Cardiac septum (tissue), 1 donor: Measurements from ENCODE around the gene DIP2C. TPM values are rescaled to one million over a fixed set of nuclear protein-coding genes. Genes with fewer than 3 reads are reported as not detected.
A peak's percentile ranks its signal among the peaks of the same experiment; 100 is the strongest.
"Not testable (repeated sequence)": the region's sequence is repeated elsewhere in the genome, so short reads cannot be mapped to it uniquely, and the experiment has no call there.

Experiments
- DNase-seq: peaks from one replicate; pipeline ENCODE4 v3.0.0-alpha.2; 2020; ENCODE audit warnings: low spot score
- intact Hi-C: fragments of 100-400 bp; cut with DNase I; formaldehyde crosslinking; loops from one replicate; pipeline ENCODE4 v1.14.0; 2022
- total RNA-seq: library from RNA; stranded (reverse); fragmentation: NEBNext Ultra II Directional; extraction: Animal tissue kit (Norgen Biotek cat#: 25700); gene quantifications from one replicate; pipeline ENCODE4 v1.2.1, GENCODE V29; 2021
- donor health status: DM: no; HTN: no; CAD: no.

DIP2C gene
- total RNA-seq, 1 donor from 2014 or later, result 28.8 TPM

DNA sequence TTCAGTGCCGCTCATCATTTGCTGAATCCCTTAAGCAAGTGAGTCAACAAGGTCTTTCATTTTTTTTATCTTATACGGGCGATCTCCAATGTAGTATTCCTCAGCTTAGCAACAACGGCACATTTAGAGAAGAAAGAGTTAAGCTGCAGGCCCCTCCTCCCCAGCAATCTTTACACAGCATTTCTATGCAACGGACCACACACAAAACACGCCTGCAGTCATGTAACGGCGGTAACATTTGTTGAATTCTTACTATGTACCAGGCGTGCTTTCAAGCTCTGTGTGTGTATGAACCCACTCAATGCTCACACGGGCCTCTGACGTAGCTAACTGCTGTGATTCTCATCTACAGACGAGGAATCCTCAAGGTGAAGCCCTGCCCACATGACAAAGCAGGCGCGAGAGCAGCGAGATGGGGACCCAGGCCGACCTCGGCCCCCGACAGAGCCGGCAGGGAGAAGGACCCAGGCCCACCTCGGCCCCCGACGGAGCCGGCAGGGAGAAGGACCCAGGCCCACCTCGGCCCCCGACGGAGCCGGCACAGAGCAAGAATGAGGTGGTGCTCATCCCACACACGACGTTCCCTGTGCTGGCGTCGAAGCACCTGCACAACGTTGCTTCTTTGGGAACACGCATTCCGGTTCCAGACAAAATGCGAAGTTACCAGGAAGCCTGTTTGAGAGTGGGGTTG, 313.5 kb downstream of the DIP2C start:
- intact Hi-C loops, result no loop called here
- peak; percentile 36 for DNase-seq

DNA sequence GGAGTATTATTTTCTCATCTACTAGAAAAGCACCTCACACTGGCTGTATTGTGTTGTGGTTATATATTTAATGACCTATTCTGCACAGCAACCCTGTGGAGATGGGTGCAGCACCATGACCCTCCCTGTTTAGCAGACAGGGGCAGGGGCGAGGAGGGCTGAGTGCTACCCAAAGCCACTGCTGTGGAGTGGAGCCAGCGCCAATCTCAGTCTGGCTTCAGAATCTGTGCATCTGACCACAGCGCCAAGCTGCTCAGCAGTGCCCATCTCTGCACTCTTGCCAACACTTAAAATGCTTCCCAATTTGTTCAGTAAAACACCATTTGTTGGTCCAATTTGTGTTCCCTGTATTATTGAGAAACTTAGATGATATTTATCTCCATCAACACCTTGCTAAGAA, 315.1 kb downstream of the DIP2C start:
- intact Hi-C loops, result no loop called here
- no peak for DNase-seq

DNA sequence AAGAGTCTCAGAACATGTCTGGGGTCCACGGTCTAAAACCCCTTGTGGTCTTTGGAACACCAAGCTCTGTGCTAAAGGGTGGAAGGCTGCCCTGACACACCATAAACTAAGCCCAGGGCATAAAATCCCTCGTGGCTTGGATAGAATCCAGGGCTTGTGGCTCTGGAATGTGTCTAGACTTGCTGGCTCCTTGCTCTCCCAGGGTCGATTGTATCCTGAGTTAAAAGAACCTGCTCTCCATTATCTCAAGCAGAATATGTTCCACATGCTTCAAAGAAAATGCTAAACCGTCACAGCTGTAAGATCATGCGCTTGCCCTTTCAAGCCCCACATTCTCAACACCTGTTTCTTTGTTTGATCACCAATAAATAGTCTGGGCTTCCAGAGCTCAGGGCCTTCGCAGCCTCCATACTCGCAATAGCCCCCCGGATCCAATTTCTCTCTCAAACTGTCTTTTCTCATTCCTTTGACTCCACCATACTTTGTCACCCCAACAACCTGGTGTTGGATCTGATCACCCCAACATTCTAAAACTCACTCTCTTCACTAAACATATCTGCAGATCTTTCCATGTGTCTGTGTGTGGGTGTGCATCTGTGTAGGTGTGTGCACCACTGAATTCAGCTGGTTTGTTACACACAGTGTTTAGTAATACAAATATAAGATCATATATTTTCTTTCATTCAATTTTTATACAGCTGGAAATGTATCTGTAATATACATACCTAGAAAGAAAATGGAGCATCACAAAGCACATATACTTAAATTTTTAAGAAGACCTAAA, 315.8 kb downstream of the DIP2C start:
- intact Hi-C loops, result no loop called here
- DNase-seq, result no peak

DNA sequence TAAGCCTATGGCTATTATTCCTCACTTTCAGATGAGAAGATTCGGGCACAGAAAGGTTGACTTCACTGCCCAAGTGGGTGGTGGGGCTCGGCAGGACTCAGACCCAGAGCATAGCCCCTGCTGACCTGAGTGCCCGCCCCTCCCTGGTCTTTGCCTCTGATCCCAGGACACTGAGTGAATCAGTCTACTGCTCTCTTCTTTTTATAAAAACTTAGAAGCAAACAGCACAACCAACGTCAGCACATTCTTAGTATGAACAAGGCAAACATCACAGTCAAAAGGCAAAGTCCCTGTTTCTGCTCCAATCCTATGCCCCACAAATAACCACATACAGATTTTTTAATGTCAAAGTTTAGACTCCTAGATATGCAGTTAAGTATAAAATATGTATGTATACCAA, 316.5 kb downstream of the DIP2C start:
- DNase-seq, result no peak
- intact Hi-C loops, result no loop called here

DNA sequence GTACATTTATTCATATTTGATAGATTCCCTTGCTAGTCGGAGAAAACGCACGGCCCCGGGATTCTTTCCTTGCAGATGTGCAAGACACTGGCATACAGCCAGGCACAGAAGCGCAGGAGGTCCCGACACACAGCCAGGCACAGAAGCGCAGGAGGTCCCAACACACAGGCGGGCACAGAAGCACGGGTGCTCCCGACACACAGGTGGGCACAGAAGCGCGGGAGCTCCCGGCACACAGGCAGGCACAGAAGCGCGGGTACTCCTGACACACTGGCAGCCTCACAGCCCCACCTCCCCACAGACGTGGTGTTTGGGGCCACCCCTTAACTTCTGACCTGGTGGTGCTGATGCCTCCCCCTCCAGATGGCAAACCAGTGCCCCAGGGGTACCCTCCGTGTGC, 316.9 kb downstream of the DIP2C start:
- intact Hi-C loops, result no loop called here
- DNase-seq, result no peak

DNA sequence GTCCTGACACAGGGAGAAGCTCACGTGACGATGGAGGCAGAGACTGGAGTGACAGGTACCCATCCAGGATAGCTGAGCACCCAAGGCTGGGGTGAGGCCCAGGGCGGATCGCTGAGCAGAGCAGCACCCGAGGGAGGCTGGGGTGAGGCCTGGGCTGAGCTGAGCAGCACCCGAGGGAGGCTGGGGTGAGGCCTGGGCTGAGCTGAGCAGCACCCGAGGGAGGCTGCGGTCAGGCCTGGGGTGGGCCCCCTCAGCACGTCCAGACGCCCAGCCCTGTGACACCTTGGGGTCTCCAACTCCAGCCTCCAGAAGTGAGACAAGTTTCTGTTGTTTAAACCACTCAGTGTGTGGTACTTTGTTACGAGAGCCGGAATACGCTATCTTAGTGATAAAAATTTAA, 318.0 kb downstream of the DIP2C start:
- intact Hi-C loops, result no loop called here
- no peak for DNase-seq

DNA sequence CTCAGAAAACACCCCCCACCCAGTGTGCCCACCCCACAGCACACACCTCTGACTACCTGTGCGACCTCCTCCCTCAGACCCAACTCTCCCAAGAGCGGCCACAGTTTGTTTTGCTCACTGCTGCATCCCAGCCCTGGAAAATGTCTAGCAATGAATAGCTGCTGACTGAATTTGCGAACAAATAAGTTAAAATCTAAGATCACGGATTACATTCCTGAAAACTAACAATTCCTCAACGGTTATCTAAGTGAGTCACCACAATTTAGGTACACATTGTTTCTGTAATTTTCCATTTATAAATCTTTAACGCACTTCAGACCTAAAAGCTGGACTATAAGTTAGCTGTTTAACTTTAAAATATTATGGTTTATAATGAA, 319.0 kb downstream of the DIP2C start:
- intact Hi-C loops, result no loop called here
- no peak for DNase-seq

DNA sequence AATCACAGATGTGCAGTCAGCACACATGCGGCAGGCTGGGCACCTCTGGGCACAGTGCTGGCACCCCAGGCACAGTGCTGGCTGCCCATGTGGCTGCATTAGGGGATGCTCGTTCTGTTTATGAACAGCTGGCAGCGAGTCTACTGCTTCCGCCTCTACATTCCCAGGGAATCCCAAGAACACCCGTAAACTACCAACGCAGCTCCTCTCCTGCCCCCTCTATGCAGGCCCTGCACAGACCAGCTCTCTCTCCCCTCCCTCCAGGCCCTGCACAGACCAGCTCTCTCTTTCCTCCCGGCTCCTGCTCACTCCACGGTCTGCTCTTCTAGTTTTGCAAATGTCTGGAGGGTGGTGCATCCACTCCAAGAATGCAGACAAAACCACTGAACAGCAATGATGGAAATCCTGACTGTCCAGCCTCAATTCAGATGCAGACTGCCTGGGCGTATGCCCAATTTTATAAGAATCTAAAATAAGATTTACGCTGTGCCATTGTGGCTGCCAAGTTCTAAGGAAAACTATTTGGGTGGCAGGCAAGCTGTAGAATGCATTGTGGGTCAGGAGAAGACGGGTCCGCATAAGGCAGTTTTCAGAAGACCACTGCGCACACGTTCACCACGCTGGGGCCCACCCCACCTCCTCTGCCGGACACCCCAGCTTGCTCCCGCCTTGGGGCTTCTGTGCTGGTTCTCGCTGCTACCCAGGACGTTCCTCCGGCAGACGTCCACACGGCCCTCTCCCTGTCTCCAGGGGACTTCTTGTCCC, 319.6 kb downstream of the DIP2C start:
- DNase-seq, result no peak
- intact Hi-C loops, result no loop called here

DNA sequence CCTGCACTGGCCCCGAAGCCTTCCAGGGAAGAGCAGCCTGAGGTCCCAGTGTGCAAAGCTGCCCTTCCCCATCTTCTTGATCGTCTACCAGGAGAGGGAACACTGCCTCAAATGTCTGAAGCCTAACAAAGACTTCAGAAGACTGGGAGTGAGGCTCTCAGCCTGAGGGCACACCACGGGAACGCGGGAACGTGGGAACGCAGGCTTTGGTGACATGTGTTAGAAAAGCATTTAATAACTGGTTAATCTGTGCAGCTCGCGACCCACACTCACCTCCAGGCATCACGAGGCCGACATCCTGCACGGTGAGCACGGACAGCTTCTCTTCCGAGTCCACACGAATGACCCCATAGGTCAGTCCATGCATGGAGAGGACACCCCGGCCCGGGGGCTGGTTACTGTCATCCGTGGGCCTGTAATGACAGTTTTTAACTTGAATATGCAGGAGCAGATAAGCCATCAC, 320.2 kb downstream of the DIP2C start:
- no peak for DNase-seq
- intact Hi-C loops, result no loop called here

DNA sequence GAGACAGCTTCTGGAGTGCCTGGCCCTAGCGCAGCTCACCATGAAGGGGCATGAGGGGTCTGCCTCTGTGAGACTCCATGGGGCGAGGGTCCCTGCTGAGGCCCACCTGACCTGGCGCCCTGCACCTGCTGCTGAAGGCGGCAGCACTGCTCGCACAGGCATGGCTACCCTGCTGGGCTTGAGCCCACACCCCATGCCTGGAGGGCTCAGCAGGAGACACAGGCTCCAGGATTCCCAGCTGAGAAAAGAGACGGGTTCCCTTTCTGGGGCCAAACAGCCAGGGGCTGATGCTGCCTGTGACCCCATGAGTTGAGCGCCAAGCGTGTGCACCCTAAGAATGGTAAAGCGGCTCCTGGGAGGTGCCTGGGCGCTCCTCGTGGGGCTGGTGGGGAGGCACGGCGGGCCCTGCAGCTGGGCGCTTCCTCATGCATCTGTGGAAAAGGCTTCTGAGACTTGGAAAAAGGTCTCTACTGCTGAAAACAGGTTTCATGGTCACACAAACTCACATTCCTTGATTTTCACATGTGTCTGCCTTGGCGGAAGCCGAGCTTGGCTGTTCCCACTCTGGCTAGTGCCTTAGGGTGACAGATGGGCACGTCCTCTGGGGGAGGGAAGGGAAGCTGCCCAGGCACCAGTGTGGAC, 320.8 kb downstream of the DIP2C start:
- no peak for DNase-seq
- intact Hi-C loops, result no loop called here

DNA sequence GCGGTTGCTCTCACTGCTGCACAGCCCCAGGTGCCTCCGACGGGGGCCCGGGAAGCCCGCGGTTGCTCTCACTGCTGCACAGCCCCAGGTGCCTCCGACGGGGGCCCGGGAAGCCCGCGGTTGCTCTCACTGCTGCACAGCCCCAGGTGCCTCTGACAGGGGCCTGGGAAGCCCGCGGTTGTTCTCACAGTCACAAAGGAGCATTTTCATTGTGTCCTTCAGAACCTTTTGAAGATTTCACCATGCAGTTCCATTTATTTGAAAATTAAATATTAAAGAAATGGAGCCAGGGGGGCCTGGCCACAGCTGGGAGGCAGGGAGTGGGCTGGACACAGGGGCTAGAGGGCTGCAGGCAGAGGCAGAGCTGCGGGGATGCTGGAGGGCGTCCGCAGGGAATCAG, 321.4 kb downstream of the DIP2C start:
- DNase-seq, intact Hi-C loops: not testable (repeated sequence)

DNA sequence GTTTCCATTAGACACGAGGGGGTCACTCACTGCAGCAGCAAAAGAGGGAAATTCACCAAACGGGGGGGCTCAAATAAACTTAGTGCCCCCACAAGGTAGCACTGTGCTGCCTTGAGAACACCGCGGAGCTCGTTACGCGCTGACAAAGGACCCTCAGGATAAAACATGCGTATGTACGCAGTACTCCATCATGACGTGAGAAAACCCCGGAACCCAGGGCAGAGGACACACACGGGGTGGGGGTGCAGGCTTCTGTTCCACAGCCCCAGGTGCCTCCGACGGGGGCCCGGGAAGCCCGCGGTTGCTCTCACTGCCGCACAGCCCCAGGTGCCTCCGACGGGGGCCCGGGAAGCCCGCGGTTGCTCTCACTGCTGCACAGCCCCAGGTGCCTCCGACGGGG, 321.8 kb downstream of the DIP2C start:
- DNase-seq, result no peak
- intact Hi-C loops, result no loop called here

DNA sequence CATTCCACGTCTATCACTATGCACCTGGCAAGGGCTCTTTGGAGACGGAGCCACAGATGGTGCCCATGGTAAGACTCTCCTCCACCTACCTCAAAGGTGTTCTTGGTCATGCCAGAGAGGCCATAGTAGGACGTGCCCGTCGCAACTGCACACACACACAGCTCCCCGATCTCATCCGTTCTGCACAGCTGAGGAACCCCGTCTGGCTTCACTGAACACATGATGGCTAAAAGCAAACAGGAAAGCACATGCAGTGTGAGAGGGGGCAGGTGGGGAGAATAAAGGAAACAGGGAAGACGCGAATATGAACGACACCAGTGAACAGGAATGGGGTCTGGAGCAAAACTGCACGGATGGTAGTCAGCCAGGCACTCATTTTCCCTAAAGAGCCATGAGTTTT, 323.3 kb downstream of the DIP2C start:
- intact Hi-C loops, result no loop called here
- DNase-seq, result no peak

DNA sequence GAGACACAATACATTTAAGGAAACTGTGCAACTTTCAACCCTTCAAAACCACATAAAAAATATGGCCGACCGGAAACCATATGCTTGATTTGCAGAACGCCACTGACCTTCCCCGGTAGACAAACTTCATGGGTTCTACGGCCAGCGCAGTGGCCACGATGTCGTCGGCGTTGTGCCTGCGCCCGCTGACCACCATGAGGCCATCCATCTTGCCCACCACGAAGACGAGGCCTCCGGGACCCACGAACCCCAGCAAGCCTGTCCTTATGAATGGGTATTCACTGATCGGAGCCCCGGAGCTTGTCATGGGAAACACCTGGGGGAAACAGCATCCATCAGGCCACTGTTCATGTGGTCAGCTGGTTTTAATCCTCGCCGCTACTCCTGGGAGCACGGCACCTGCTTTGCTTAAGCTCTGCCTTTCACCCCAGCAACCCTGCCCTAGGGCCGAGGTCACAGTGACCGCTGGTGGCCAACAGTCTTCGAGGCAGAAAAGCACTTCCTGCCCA, 325.1 kb downstream of the DIP2C start:
- no peak for DNase-seq
- intact Hi-C loops, result no loop called here

DNA sequence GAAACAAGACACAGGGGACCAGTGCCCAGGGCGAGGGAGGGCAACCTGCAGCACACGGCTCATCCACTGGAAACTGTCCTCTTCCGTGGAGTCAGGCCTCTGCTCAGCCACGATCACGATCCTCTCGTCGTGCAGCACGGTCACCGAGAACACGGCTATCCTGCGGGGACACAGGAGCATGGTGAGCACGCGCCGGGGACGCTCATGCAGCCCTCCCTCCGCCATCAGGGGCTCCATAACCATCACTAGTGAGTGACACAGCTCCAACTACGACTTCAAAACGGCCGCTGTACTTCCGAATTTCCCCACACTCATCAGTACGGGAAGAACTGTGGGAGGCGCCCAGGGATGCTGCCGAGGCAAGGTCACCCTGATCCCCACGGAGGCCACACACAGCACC, 326.3 kb downstream of the DIP2C start:
- intact Hi-C loops, result no loop called here
- no peak for DNase-seq

DNA sequence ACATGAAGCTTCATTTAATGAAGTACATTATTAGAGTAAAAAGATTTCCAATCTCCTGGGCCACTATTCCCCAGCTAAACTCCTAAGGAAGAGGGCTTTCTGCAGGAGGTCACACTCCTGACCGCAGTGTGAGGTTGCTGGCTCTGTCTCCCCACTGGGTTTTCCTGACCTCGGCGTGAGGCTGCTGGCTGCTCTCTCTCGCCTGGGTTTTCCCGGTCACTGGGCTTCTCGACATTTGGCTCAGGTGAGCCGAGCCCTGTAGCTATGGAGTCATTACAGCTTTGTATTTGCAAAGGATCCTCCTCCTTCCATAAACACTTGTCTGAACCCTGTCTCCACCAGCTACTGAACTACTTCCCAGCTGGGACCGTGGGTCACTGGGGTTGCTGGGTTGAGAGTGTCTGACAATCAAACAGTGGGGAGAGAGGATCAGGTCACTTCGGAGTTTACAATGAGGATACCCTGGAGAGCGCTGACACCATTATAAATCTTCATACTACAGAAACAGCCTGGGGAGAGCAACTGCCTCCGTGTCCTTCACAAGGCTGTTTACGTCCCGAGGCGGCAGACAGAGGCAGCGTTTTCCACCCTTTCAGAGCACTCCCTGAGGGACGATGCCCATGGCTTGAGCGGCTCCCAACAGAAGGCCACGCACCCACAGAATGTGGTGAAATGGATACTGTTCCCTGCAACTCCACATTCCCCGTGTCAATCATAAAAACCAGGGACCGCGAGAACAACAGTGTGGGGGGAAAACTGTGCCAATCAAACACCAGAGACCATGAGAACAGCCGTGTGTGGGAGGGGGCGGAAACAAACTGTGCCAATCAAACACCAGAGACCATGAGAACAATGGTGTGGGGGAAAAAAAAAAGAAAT, 328.0 kb downstream of the DIP2C start:
- no peak for DNase-seq
- intact Hi-C loops, result no loop called here

DNA sequence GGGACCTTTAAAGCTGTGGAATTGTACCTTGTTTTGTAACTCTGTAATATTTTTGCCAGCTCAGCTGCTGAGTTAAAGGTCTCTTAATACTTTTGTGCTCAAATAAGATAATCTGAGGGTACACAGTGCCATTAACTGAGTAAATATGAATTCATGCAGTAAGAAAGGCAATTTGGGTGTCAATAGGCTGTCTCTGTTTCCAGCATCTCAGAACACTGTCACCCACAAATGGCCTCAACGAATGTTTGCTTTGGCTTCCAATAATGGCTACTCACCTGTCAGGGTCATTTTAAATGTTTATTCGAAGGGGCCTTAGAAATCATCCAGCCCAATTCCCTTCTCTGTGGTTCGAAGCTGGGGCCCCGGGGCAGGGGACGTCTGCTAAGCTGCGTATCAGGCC, 328.8 kb downstream of the DIP2C start:
- intact Hi-C loops, result no loop called here
- DNase-seq, result no peak

DNA sequence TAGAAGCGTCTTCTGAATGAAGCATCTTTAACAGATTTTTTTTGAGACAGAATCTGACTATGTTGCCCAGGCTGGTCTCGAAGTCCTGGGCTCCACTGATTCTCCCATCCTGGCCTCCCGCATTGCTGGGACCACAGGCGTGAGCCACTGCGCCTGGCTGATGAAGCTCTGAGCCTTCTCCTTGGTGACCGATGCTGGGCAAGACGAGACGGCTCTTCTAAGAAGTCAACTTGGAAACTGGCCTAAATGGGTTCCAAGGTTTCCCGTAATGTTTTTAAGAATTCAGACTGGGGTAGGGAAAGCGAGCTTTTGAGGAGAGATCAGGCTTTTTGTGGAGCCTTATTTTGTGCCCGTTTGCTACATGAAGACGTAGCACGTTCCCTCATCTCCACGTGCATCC, 329.7 kb downstream of the DIP2C start:
- no peak for DNase-seq
- intact Hi-C loops, result no loop called here

DNA sequence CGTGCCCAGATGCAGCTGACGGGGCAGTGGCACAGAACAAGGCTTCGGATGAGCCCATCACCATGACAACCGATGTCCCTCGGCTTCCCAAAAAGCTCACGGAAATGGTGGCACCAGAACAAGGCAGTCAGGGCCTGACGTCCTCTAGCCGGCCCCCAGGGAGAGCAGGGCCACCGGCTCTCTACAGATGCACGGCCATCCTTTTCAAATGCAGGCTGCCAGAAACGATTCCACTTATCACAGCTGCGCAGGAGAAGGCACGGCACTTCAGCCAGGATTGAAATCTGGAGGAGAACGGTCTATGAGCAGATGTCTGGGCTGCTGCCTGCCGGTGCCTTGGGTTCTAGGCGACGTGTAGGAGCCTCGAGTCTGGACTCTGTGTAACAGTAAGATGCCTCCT, 330.4 kb downstream of the DIP2C start:
- DNase-seq, result no peak
- intact Hi-C loops, result no loop called here
